ENCODE data around the gene DCAF8L1.
"Not testable (repeated sequence)": the region's sequence is repeated elsewhere in the genome, so short reads cannot be mapped to it uniquely, and the experiment has no call there.

The DCAF8L1 gene

DNA sequence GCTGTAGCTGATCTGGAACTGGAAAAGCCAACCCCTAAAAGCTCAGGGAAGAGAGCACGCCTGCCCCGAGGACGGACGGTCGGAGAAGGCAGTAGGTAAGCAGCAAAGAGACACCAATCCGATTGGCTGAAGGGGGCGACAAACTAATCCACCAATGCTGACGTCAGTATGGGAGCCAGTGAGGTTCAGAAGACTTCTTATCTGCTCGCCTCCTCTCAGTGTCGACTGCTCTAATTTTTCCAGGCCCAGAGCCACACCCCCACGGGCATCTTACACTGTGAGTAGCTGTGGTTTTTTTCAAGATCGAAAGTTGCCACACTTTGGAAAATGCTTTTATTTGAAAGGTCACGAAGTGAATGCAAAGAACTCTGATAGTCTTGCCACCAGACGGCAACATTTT lies at the start of gene DCAF8L1:
DCAF8L1 (minus strand) TSS at position 101 of the 400 bp plus-strand sequence. CDS start 115 bp downstream, outside the sequence.
- DNase-seq, result no peak

GRCh38 chrX:28022371-28022770 lies 41.1 kb upstream of the DCAF8L1 start:
- DNase-seq, result no peak

- DNase-seq, result no peak
Observed at GRCh38 chrX:28016823-28017222, 35.6 kb upstream of the DCAF8L1 start.

DNA sequence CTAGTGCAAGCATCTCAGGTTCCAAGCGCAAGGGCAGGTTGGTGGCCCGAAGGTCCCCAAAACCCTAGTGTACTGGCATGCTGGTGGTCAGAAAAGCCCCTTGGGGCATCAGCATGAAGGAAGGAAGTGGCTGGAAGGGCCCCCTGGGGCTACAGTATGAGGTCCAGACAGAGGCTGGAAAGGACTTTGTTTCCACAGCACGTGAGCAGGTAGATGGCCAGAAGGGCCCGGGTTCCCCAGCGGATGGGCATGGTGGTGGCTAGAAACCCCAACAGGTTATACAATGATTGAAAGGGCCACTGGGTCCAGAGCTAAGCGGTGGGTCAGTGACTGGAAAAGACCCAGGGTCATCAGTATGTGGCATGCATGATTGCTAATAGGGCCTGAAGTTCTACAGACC lies 34.7 kb upstream of the DCAF8L1 start:
- no peak for DNase-seq

DNA sequence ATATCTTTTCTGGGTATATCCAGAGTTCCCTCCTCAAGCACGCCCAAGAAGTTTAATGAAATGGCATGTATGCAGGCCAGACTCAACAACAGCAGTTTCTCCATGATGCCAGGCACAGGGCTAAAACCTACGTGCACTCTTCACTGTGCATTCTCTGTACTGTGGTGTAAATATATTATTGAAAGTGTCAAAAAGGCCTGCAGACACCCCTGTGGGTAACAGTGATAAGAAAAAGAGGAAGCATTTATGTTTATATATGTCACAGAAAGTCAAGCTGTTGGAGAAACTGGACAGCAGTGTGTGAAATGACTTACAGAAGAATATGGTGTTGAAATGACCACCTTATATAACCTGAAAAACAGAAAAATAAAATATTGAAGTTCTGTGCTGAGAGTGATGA lies 29.6 kb upstream of the DCAF8L1 start:
- DNase-seq, result no peak

GRCh38 chrX:27998666-27999065 lies 17.4 kb upstream of the DCAF8L1 start:
- DNase-seq, result no peak

GRCh38 chrX:27997622-27998021 lies 16.4 kb upstream of the DCAF8L1 start:
- no peak for DNase-seq

GRCh38 chrX:27996132-27996531 lies 14.9 kb upstream of the DCAF8L1 start:
- DNase-seq, result no peak

GRCh38 chrX:27995611-27996010 lies 14.4 kb upstream of the DCAF8L1 start:
- DNase-seq, result no peak

DNA sequence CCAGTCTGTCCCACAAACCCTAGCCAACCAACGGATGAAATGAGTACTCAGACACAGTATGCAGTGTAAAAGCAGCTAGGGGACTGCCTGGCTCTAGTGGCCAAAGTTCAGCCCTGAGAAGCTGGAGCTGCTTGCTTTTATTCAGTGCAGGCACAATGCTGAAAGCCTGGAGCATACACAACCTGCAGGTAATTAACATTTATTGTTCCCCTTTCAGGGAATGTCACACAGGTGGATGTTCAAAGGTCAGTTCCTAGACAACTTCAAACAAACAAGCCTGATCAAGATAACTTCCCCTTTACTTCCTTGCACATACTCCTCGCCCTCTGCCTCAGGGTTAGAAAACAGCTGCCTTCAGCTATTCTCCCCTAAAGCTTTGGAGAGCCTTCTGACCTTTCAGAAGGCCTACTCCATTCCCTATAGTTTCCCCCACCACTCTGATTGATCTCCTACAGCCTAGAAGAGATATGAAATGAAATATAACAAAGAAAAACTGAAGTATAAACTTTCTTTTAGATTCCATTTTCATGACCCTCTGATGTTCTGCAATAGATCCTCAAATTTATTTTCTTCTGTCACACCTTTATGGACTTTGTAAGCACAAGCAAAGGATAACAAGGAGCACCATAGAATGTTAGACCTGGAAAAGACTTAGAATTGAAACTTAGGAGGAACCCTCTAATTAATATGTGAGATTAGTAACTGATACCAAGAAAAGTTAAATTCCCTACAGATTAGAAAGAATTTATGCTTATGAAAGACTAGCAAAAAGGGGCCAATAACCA lies 6.8 kb upstream of the DCAF8L1 start:
- no peak for DNase-seq

- DNase-seq, result not testable (repeated sequence)
Observed at GRCh38 chrX:27976934-27977333, 4.3 kb downstream of the DCAF8L1 start.

DNA sequence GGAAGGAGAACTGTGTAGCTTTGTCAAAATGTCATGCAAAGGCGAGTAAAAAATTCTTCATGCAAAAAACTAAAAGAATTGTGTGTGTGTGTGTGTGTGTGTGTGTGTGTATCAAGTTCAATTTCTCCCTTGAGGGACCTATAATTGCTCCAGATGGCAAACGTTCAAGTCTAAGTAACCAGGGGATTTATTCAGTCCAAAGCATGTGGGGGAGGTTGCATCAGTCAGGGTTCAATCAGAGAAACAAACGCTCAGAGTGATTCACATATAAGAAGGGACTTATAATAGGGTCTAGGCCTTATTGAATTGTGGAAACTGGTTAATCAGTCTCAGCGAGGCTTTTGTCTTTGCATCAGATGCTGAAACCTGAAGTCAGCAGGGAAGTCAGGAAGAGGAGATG lies 5.0 kb downstream of the DCAF8L1 start:
- DNase-seq, result no peak

- DNase-seq, result no peak
Observed at GRCh38 chrX:27968878-27969277, 12.4 kb downstream of the DCAF8L1 start.

DNA sequence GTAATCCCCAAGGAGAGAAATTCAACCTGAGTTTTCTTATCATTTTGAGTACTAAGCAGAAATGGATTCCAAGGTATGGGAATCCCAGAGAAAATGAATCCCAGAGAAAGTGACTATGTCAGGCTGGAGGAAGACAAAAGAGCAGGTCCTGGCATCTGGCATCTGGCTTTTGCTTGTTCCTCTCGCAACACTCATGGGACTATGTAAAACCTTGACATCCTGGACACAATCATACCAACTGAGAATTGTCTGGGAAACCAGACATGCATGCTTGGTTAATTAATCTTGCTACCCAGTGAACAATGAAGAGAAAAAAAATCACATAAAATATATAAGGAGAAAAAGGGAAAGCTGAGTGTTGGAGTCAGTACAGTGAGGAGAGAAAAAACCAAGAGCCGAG lies 12.9 kb downstream of the DCAF8L1 start:
- no peak for DNase-seq

DNA sequence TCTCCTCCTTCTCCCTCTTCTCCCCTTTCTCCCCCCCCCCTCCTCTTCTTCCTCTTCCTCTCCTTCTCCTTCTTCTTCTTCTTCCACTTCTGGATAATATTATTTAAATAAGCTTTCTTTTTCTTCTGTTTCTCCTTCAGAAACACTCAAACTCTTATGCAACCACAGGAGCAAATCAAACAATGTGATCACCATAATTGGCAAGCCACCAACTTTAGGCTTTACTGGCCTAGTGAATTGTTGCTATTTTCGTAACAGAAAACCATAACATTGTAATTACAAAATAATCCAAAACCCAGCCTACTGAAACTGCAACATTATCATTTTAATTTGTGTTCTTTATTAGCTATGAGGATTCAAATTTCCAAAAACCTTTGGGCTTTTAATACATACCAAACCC lies 14.3 kb downstream of the DCAF8L1 start:
- DNase-seq, result no peak

GRCh38 chrX:27966492-27966891 lies 14.8 kb downstream of the DCAF8L1 start:
- DNase-seq, result no peak

- not testable (repeated sequence) for DNase-seq
Observed at GRCh38 chrX:27965348-27965747, 15.9 kb downstream of the DCAF8L1 start.

- DNase-seq, result no peak
Observed at GRCh38 chrX:27964432-27964831, 16.8 kb downstream of the DCAF8L1 start.

DNA sequence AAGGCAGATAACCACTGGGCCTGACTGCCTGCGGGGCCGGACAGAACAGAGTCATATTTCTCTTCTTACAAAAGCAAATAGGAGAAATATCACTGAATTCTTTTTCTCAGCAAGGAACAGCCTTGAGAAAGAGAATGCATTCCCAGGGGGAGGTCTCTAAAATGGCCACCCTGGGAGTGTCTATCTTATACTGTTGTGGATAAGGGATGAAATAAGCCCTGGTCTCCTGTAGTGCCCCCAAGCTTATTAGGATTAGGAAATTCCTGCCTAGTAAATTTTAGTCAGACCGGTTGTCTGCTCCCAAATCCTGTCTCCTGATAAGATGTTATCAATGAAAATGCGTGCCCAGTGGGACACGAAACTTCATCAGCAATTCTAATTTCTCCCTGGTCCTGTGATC lies 20.8 kb downstream of the DCAF8L1 start:
- not testable (repeated sequence) for DNase-seq

- DNase-seq, result no peak
Observed at GRCh38 chrX:27953171-27953570, 28.1 kb downstream of the DCAF8L1 start.

GRCh38 chrX:27933361-27933760 lies 47.9 kb downstream of the DCAF8L1 start:
- DNase-seq, result no peak
